Psoas muscle (tissue), 8 donors: Measurements from ENCODE around the gene GEMIN8. TPM values are rescaled to one million over a fixed set of nuclear protein-coding genes. Genes with fewer than 3 reads are reported as not detected.

ENCODE experiments used
- ATAC-seq, 4 donors: fragments of 200-7000 bp; cut with Tn5 transposase; one replicate each; pipeline ENCODE4 v1.9.1; 2020; ENCODE audit warnings: moderate library complexity in 3 of 4, mild to moderate bottlenecking in 2 of 4
- DNase-seq, 2 donors: peaks; one replicate each; pipeline ENCODE4 v3.0.0-alpha.2; 2020
- H3K27ac ChIP-seq: fragments of 200-600 bp; one replicate; pipeline ENCODE4 v1.8.0; 2022
- H3K27me3 ChIP-seq, 3 donors: fragments of 200-600 bp in 1 of 3; one replicate each; pipeline versions ENCODE4 v1.6.1 to v1.8.0; 2013 to 2022; ENCODE audit warnings: low read length in 2 of 3, mild to moderate bottlenecking in 2 of 3, moderate library complexity in 1 of 3; ENCODE audit not compliant: insufficient read depth in 3 of 3
- H3K36me3 ChIP-seq, 2 donors: fragments of 200-600 bp in 1 of 2; one replicate each; pipeline versions ENCODE4 v1.6.1 to v1.8.0; 2013 to 2022; ENCODE audit warnings: low read depth in 1 of 2, mild to moderate bottlenecking in 1 of 2, moderate library complexity in 1 of 2; ENCODE audit not compliant: insufficient read depth in 1 of 2
- H3K4me1 ChIP-seq: fragments of 200-600 bp; one replicate; pipeline ENCODE4 v1.8.0; 2022
- H3K4me3 ChIP-seq: fragments of 200-600 bp; one replicate; pipeline ENCODE4 v1.8.0; 2022; ENCODE audit warnings: mild to moderate bottlenecking
- H3K9me3 ChIP-seq: fragments of 200-600 bp; one replicate; pipeline ENCODE4 v1.8.0; 2022
- CTCF ChIP-seq: fragments of 200-600 bp; IDR thresholded peaks from one replicate; pipeline ENCODE4 v1.8.0; 2022; ENCODE audit warnings: antibody characterized with exemption
- WGBS, 3 donors: extraction: QIAGEN DNeasy Blood & Tissue Kit; methylation state at CpG; one replicate each; pipeline versions ENCODE4 v1.1.6 to v1.1.7; 2013; 5-methylcytosine and 5-hydroxymethylcytosine counted together
- intact Hi-C, 2 donors: fragments of 100-400 bp; cut with DNase I; formaldehyde crosslinking; loops; one replicate each; pipeline versions ENCODE4 v1.11.0 to v1.14.2; 2022
- polyA plus RNA-seq, 3 donors: library from polyadenylated mRNA; stranded (reverse); fragments of 200-250 nt; gene quantifications; one replicate each; pipeline ENCODE4 v1.2.3, GENCODE V29; 2013
- total RNA-seq, 4 donors: library from RNA; stranded (reverse); fragmentation: NEBNext Ultra II Directional in 2 of 4; extraction: Animal tissue kit (Norgen Biotek cat#: 25700) in 2 of 4; gene quantifications; one replicate each; pipeline versions ENCODE4 v1.2.1 to v1.2.4, GENCODE V29; 2021 to 2023
- donor health status: healthy with polysubstance abuse.
- donor health status: DM: no; HTN: no; CAD: no; lungs with moderate emphysema.
- donor health status: Bipolar disorder and iron deficiency.
- donor health status: healthy.
- donor health status: DM: yes; HTN: yes; CAD: no.
- donor health status: DM: no; HTN: no; CAD: no.
- donor health status: DM: no; HTN: no; CAD: no.
- donor health status: DM: yes; HTN: yes; CAD: no.

GEMIN8 gene
- total and polyA plus RNA-seq, 7 donors: 7.8 to 10.8 (median 8.4) TPM

- Histone ChIP-seq H3K4me3 (no peak overlapping the region), H3K27ac (no peak overlapping the region), H3K9me3 (peaks cover 17% of the 10 kb centered on the region), H3K36me3 (no peaks in the 10 kb centered on the region), H3K27me3 (no peaks in the 10 kb centered on the region), H3K4me1 (no peaks in the 10 kb centered on the region)
- intact Hi-C loops: no loop called here
- DNase-seq (no peak), ATAC-seq (no peak)
- no peak for TF ChIP-seq CTCF
- 76 to 85% (median 79%) methylated on average over 3 of the region's 3 CpGs for WGBS, 3 donors
Measured at GRCh38 chrX:13983734-13984133, 46.0 kb downstream of the GEMIN8 start.

DNA sequence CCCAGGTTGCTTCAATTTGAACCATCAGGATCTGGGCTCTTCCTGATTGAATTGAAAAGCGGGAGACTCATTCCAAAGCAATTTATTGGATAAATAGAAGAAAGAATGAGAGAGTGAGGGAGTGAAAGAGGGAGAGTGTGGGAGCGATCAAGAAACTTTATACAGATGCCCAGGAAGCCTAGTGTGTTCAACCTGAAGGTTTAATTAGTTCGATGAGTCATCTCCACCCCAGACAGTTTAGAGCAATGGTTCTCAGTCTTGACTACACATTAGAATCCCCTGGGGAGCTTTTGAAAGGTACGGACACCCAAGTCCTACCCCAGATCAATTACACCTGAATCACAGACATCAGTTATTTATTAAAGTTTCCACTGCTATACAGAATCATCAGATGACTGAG lies 61.5 kb downstream of the GEMIN8 start:
- Histone ChIP-seq H3K36me3 (no peaks in the 10 kb centered on the region), H3K27me3 (no peaks in the 10 kb centered on the region), H3K4me1 (no peaks in the 10 kb centered on the region), H3K4me3 (no peak overlapping the region), H3K9me3 (no peaks in the 10 kb centered on the region), H3K27ac (no peak overlapping the region)
- DNase-seq (no peak), ATAC-seq (no peak)
- intact Hi-C loops: no loop called here
- WGBS, 3 donors: 85 to 97% (median 96%) methylated on average over 4 of the region's 4 CpGs
- no peak for TF ChIP-seq CTCF

- H3K9me3 ChIP-seq: no peaks in the 10 kb centered on the region
- intact Hi-C loops: no loop called here
- WGBS, 3 donors: 89 to 94% (median 92%) methylated on average over 9 of the region's 9 CpGs
- ATAC-seq (no peak), DNase-seq (no peak)
- H3K27ac ChIP-seq: no peak overlapping the region
- H3K4me3 ChIP-seq: no peak overlapping the region
- H3K36me3 ChIP-seq: no peaks in the 10 kb centered on the region
- H3K27me3 ChIP-seq: no peaks in the 10 kb centered on the region
- no peak for TF ChIP-seq CTCF
- H3K4me1 ChIP-seq: no peaks in the 10 kb centered on the region
Measured at GRCh38 chrX:13967636-13968035, 62.1 kb downstream of the GEMIN8 start.

DNA sequence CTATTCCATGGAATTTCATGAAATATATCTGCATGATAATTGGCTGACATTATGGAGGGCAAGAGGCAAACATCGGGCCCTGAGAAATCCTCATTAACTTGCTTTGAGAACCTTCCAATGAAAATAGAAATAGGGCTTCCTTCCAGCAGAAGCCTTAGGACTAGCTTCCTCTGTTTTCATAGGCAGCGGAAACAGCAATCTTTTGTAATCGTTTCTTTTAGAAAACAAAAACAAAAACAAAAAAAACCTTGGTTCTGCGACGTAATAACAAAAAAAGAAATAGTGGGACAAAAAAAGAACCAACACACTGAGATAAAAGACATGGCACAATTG lies 62.9 kb downstream of the GEMIN8 start:
- no peaks in the 10 kb centered on the region for H3K36me3 ChIP-seq
- H3K27ac ChIP-seq: no peak overlapping the region
- H3K27me3 ChIP-seq: no peaks in the 10 kb centered on the region
- intact Hi-C loops: no loop called here
- TF ChIP-seq CTCF: no peak
- DNase-seq (no peak), ATAC-seq (no peak)
- 41 to 64% (median 55%) methylated on average over 5 of the region's 5 CpGs for WGBS, 3 donors
- H3K4me1 ChIP-seq: no peaks in the 10 kb centered on the region
- no peak overlapping the region for H3K4me3 ChIP-seq
- H3K9me3 ChIP-seq: no peaks in the 10 kb centered on the region

DNA sequence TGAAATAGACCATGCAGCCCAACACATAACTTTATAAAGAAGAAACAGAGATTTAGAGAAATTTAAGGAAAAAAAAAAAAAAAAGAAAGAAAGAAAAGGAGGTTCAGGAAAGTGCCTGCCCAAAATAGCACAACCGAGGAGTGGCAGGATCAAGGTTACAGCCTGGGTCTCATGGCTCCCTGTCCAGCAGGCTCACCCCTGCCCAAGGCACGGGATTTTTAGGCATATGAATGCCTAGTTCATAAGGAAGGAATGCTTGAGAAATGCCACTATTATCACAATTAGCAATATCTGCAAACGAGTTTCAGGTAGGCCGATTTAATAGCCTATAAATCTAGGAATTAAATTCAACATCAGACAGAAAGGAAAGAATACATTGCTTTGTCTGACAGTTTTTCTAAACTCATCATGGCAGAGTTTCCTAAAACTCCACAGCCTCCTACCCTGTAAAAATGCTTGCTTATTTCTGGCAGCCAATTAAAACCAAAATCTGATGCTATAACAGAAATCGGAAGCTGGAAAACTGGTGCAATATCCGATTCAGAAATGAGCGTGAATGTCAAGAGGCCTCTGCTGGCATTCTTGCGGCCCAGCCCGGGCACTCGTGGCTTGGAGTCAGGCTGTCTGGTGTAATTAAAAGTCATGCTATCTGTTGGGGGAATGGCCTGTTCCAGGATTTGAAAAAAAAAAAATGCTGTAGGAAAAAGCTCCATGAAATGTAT lies 63.5 kb downstream of the GEMIN8 start:
- intact Hi-C loops: no loop called here
- Histone ChIP-seq H3K36me3 (no peaks in the 10 kb centered on the region), H3K9me3 (no peaks in the 10 kb centered on the region), H3K27ac (no peak overlapping the region), H3K27me3 (peaks cover 0 to 5% (median 0%) of the 10 kb centered on the region in 3 donors), H3K4me3 (no peak overlapping the region), H3K4me1 (no peaks in the 10 kb centered on the region)
- no peak for TF ChIP-seq CTCF
- DNase-seq: no peak
- WGBS, 3 donors: 23 to 49% (median 42%) methylated on average over 9 to 10 of the region's 10 CpGs
- no peak for ATAC-seq
